DOHH2 (cell line): ENCODE data around the gene ATP8A2.

Source experiments
- H3F3A ChIP-seq: fragments of 200-600 bp; sonication (generic), shearing (Covaris generic); 2 replicates; pipeline ENCODE4 v1.6.0; 2016; ENCODE audit warnings: antibody characterized with exemption, mild to moderate bottlenecking; ENCODE audit not compliant: control insufficient read depth, insufficient read depth
- H3K27ac ChIP-seq: fragments of 200-600 bp; sonication (generic); 2 replicates; pipeline ENCODE4 v1.5.1; 2014; ENCODE audit warnings: low read depth, mild to moderate bottlenecking, low read length, moderate library complexity
- H3K27me3 ChIP-seq: fragments of 200-600 bp; sonication (generic); 2 replicates; pipeline ENCODE4 v1.6.1; 2014; ENCODE audit warnings: mild to moderate bottlenecking, low read length, mixed read lengths; ENCODE audit not compliant: control insufficient read depth
- H3K36me3 ChIP-seq: fragments of 200-600 bp; sonication (generic); 2 replicates; pipeline ENCODE4 v1.6.1; 2014; ENCODE audit warnings: mild to moderate bottlenecking, low read length, moderate library complexity, mixed read lengths; ENCODE audit not compliant: control insufficient read depth
- H3K4me1 ChIP-seq: fragments of 200-600 bp; sonication (generic); 2 replicates; pipeline ENCODE4 v1.6.1; 2014; ENCODE audit warnings: mild to moderate bottlenecking, low read length, mixed read lengths; ENCODE audit not compliant: control insufficient read depth
- H3K4me2 ChIP-seq: fragments of 200-600 bp; sonication (generic); 2 replicates; pipeline ENCODE4 v1.6.0; 2014; ENCODE audit warnings: mild to moderate bottlenecking, low read length, moderate library complexity
- H3K4me3 ChIP-seq: fragments of 200-600 bp; sonication (generic); 2 replicates; pipeline ENCODE4 v1.5.1; 2014; ENCODE audit warnings: mild to moderate bottlenecking, low read length, mixed read lengths
- H3K79me2 ChIP-seq: fragments of 200-600 bp; sonication (generic); 2 replicates; pipeline ENCODE4 v1.6.1; 2014; ENCODE audit warnings: mild to moderate bottlenecking, low read length, mixed read lengths; ENCODE audit not compliant: control insufficient read depth
- H3K9me2 ChIP-seq: fragments of 200-600 bp; sonication (generic); replicated peaks from 2 replicates; pipeline ENCODE4 v1.6.1; 2014; ENCODE audit warnings: mild to moderate bottlenecking, low read length, mixed read lengths; ENCODE audit not compliant: control insufficient read depth
- H3K9me3 ChIP-seq: fragments of 200-600 bp; sonication (generic); 2 replicates; pipeline ENCODE4 v1.6.1; 2014; ENCODE audit warnings: antibody characterized with exemption, low read length, mixed read lengths; ENCODE audit not compliant: control insufficient read depth, insufficient read depth
- H4K20me1 ChIP-seq: fragments of 200-600 bp; sonication (generic); 2 replicates; pipeline ENCODE4 v1.6.0; 2014; ENCODE audit warnings: low read depth, mild to moderate bottlenecking, antibody characterized with exemption, low read length, moderate library complexity; ENCODE audit not compliant: control insufficient read depth, insufficient read depth
- CTCF ChIP-seq: fragments of 200-600 bp; sonication (generic); IDR thresholded peaks from one replicate; pipeline ENCODE4 v1.5.1; 2014; ENCODE audit warnings: antibody characterized with exemption, mild to moderate bottlenecking, low read depth, low read length; ENCODE audit not compliant: poor library complexity, severe bottlenecking
- EZH2phosphoT487 ChIP-seq: fragments of 200-600 bp; sonication (generic); IDR thresholded peaks from 2 replicates; pipeline ENCODE4 v1.6.1; 2017; ENCODE audit warnings: borderline replicate concordance, mild to moderate bottlenecking, antibody characterized with exemption, low read length, moderate library complexity, mixed read lengths

ATP8A2 gene

GRCh38 chr13:25778365-25778764 lies 406.6 kb downstream of the ATP8A2 start:
- H3K9me3 ChIP-seq: no peaks in the 10 kb centered on the region
- H3K27ac ChIP-seq: no peak overlapping the region
- H3K9me2 ChIP-seq: no peaks in the 10 kb centered on the region
- no peak overlapping the region for H3K4me3 ChIP-seq
- H3K36me3 ChIP-seq: no peaks in the 10 kb centered on the region
- TF ChIP-seq CTCF (no peak), EZH2phosphoT487 (no peak)
- H3K27me3 ChIP-seq: no peaks in the 10 kb centered on the region
- H3K4me1 ChIP-seq: peaks cover 4% of the 10 kb centered on the region; the same call in 1 of the 2 replicates
- no peaks in the 10 kb centered on the region for H4K20me1 ChIP-seq
- H3K79me2 ChIP-seq: no peaks in the 10 kb centered on the region
- no peaks in the 10 kb centered on the region for H3F3A ChIP-seq
- no peak overlapping the region for H3K4me2 ChIP-seq

DNA sequence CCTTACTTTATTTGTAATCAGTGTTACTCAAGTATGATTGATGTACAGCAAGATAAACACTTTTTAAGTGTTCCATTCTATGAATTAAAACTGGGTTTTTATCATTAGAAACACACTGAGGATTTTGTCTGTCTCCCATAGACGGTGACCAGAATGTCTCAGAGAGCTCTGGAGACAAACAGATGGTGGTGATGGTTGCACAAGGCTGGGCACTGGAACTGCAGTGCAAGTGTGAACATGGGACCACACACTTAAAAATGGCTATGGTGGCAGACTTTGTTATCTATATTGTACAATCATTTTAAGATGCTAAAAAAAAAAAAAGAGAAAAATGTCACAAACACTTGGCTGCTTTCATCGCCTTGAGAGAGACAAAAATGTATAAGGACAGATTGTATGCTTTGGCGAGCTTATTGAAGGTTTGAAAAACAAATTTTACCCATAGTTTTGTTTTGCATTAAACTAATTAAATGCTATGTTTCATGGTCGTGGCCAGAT lies 407.1 kb downstream of the ATP8A2 start:
- H3K9me2 ChIP-seq: no peaks in the 10 kb centered on the region
- no peaks in the 10 kb centered on the region for H3K79me2 ChIP-seq
- TF ChIP-seq EZH2phosphoT487: no peak
- no peak for TF ChIP-seq CTCF
- H3K27me3 ChIP-seq: no peaks in the 10 kb centered on the region
- H4K20me1 ChIP-seq: no peaks in the 10 kb centered on the region
- no peaks in the 10 kb centered on the region for H3F3A ChIP-seq
- H3K4me3 ChIP-seq: no peak overlapping the region
- H3K9me3 ChIP-seq: no peaks in the 10 kb centered on the region
- no peak overlapping the region for H3K27ac ChIP-seq
- H3K4me1 ChIP-seq: peaks cover 4% of the 10 kb centered on the region; the same call in 1 of the 2 replicates
- H3K4me2 ChIP-seq: no peak overlapping the region
- no peaks in the 10 kb centered on the region for H3K36me3 ChIP-seq

- Histone ChIP-seq H3K27ac (no peak overlapping the region), H4K20me1 (no peaks in the 10 kb centered on the region), H3K27me3 (0 out of 2 replicates have a peak, but pooled peaks cover 2% of the 10 kb centered on the region), H3K4me3 (no peak overlapping the region), H3K9me2 (no peaks in the 10 kb centered on the region), H3K79me2 (no peaks in the 10 kb centered on the region), H3K36me3 (no peaks in the 10 kb centered on the region), H3F3A (no peaks in the 10 kb centered on the region), H3K4me1 (peaks cover 3% of the 10 kb centered on the region; the same call in 1 of the 2 replicates), H3K4me2 (no peak overlapping the region), H3K9me3 (no peaks in the 10 kb centered on the region)
- no peak for TF ChIP-seq CTCF
- TF ChIP-seq EZH2phosphoT487: no peak
These were observed 411.3 kb downstream of the ATP8A2 start for GRCh38 chr13:25783076-25783475.

DNA sequence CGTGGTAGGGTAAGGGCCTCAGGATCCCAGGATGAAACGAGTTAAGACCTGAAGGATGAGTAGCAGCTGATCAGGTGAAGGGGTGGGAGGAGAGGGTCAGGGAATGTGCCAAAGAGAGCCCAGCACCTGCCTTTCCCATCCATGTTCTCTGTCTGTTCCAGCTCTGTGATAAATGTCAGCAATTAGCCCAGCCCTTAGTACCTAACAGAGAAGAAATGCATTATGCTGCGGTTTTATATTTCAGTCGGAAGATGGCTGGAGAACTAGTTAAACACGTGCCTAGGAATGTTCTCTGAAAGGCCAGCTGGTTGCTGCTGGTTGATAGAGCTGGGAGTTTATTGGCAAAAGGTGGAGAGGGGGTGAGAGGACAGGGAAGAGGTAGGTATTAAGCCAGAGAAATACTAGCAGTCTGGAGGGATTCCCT lies 411.8 kb downstream of the ATP8A2 start:
- TF ChIP-seq CTCF (no peak), EZH2phosphoT487 (no peak)
- no peaks in the 10 kb centered on the region for H3K79me2 ChIP-seq
- no peaks in the 10 kb centered on the region for H3F3A ChIP-seq
- no peaks in the 10 kb centered on the region for H3K9me2 ChIP-seq
- no peak overlapping the region for H3K4me2 ChIP-seq
- H3K9me3 ChIP-seq: no peaks in the 10 kb centered on the region
- no peak overlapping the region for H3K27ac ChIP-seq
- no peak overlapping the region for H3K4me3 ChIP-seq
- no peaks in the 10 kb centered on the region for H3K36me3 ChIP-seq
- H4K20me1 ChIP-seq: no peaks in the 10 kb centered on the region
- 0 out of 2 replicates have a peak, but pooled peaks cover 2% of the 10 kb centered on the region for H3K27me3 ChIP-seq
- no peaks in the 10 kb centered on the region for H3K4me1 ChIP-seq
